Cardiac septum (tissue), 1 donor: ENCODE results near the gene TMEM163. TPM values are rescaled to one million over a fixed set of nuclear protein-coding genes. Genes with fewer than 3 reads are reported as not detected.

ENCODE experiments used
- DNase-seq: peaks from one replicate; pipeline ENCODE4 v3.0.0-alpha.2; 2020; ENCODE audit warnings: low spot score
- intact Hi-C: fragments of 100-400 bp; cut with DNase I; formaldehyde crosslinking; loops from one replicate; pipeline ENCODE4 v1.14.0; 2022
- total RNA-seq: library from RNA; stranded (reverse); fragmentation: NEBNext Ultra II Directional; extraction: Animal tissue kit (Norgen Biotek cat#: 25700); gene quantifications from one replicate; pipeline ENCODE4 v1.2.1, GENCODE V29; 2021
- donor health status: DM: no; HTN: no; CAD: no.

The TMEM163 gene
- total RNA-seq, 1 donor from 2014 or later = 0.38 TPM

DNA sequence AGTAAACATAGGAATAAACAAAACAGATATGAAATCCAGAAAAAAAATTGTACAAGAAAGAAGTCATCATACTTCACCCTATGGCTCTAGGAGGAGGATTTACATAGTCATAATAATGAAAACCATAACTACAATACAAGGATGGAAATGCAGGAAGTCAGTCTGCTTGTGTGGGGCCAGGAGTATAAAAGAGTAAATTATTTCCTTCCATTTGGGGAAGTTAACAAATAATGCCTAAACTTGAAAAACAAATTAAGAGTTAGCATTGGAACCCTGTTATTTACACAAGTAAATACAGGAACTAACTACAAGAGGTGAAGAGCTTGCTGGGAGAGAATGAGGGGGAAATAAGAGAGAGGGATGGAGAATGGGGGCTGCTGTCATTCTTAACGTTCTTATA is 15.4 kb downstream of the TMEM163 start:
- intact Hi-C loops = no loop called here
- no peak for DNase-seq

DNA sequence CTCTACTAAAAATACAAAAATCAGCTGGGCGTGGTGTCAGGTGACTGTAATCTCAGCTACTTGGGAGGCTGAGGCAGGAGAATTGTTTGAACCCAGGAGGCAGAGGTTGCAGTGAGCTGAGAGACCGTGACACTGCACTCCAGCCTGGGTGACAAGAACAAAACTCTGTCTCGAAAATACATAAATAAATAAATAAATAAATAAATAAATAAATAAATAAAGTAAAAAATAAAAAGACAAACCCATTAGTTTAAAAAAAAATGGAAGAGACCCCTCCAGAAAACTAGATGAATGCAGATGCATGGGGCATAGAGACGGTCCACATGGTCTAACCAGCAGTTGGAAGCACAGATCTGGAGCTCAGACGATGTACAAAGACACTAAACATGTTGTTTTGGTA is 18.1 kb downstream of the TMEM163 start:
- intact Hi-C loops = no loop called here
- no peak for DNase-seq

DNA sequence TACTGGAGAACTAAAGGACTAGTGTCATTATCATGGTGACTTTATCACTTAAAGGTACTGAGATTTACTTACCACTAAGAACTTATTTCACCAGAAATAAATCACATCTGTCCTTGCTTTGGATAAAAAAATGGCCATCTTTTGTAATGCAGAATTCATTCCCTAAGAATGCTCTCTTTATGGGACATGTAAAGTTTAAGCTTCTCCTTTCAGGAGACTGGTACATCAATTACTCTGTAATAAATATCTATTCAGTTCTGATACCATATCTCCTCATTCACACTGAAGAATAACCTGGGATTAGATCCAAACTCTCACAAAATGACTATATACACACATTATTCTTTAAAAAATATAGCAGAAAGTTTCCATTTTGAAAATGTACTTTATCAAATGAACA is 24.4 kb downstream of the TMEM163 start:
- no peak for DNase-seq
- intact Hi-C loops = no loop called here

DNA sequence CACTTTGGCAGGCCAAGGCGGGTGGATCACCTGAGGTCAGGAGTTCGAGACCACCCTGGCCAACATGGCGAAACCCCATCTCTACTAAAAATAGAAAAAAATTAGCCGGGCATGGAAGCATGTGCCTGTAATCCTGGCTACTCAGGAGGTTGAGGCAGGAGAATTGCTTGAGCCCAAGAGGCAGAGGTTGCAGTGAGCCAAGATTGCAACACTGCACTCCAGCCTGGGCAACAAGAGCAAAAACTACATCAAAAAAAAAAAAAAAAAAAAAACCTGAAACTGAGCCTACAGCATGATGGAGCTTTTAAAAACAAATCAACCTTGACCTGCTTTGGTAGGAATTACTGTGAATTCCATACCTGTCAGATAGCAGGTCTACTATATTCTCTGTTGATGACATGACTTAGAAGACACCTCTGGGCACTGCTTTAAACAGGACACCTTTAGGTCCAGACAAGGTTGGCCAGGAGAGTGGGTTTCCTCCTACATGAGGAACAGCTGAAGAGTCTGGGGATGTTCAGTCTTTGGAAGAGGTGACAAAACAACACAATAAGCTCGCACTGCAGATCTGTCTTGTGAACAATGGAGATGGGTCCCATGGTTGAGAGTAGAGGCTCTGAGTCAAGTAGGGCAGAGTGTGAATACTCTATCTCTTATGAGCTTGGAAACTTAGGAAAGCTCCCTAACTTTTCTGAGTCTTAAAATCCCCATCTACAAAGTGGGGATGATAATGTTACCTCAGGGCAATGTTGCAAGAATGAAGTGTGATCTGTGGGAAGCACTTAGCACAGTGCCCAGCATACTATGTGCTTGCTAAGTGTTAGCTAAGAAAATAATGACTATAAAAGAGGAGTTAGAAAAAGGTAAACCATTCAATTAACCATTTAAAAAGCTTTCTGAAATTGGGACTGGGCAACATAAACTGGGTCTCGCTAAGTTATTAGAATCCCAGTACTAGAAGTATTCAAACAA is 25.2 kb downstream of the TMEM163 start:
- no peak for DNase-seq
- intact Hi-C loops = no loop called here

DNA sequence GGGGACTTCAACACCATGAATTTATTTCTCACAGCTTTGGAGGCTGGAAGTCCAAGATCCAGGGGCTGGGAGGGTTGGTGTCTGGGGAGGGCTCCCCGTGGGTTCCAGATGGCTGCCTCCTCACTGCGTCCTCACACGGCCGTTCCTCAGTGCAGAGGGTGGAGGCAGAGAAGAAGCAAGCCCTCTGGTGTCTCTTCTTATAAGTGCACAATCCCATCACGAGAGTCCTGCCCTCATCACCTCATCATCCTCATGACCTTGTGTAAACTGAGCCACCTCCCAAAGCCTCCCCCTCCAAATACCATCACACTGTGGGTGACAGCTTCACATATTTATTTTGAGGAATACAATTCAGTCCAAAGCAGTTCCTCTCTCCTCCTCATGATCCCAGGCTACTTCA is 26.3 kb downstream of the TMEM163 start:
- intact Hi-C loops = no loop called here
- no peak for DNase-seq

DNA sequence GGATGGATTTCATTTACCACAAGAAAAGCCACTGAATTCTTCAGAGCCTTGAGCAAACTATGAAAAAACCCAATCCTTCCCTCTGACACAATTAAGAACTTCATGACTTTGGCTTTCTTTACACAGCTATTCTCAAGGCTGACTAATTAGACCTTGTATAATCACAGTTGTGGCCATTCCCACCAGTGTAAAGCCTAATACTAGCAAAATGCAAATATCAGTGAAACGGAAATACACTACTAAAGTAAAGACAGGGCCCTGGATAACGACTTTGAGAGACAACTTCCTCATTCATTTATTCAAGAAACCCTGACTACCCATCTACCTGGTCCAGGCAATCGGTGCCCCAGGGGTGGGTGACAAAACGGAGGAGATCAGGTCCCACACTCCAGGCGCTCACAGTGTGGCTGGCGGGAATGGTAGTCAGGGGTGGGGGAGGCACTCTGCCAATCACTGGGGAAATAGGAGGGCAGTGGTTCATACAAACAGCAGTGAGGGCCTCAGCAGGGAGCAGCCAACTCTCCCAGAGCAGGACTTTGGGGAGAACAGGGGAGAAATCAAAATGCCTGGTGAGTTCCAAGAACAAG is 28.1 kb downstream of the TMEM163 start:
- intact Hi-C loops = no loop called here
- no peak for DNase-seq

DNA sequence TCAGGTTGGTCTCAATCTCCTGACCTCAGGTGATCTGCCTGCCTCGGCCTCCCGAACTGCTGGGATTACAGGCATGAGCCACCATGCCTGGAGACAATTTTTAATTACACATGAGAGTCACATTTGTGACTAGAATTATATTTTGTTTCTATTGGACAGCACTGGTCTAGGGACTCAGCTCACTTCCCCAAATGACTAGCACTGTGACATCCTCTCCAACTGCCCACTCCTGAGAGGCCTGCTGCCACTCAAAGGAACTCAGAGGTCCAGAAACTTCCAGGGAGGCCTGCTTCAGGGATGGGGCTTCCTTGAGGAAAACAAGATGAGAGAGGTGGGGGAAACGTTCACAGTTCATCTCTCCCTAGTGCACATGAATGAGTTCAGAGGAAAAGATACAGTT is 29.5 kb downstream of the TMEM163 start:
- intact Hi-C loops = no loop called here

DNA sequence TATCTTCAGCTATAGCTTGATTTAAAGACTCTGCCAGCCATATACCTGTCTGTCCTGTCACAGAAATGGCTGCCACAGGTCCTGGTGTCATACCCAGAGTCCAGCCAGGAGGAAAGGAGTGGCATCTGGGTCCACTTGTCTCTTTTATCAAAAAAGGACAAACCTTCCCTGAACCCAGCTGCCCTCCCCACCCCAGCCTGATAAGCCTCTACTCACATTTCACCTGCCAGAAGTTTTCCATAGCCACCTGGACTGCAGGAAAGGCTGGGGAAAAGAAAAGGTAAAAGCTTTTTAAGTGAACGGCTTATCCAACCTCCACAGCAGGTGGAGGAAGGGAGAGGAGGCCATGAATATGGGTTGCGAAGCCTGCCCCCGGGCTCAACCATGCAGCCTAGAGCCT is 32.8 kb downstream of the TMEM163 start:
- no peak for DNase-seq
- intact Hi-C loops = no loop called here

More for the DNA sequence above, 29.5 kb downstream of the TMEM163 start:
- DNase-seq = no peak

DNA sequence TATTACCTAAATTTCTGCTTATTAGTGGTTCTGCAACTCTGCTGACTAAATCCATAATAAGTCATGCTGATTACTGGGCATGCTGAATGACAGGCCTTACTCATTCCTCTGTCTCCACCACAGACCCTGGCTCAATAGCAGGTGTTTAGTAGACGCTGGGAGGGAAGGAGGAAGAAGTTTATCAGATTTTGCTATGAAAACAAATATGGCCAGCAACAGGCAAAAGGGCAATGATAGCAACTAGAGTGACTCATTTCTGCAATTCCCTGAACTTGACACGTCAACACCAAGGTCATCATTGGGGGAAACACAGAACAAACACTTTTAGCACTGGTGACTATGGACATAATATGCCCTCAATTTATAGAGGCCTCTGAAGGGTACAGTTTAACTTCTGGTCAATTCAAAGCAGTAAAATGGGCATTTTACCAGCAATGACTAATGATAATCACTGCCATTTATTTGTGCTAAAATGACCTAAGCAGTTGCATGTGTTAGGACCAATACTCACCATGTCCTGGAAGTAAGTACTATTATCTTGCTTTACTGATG is 35.2 kb downstream of the TMEM163 start:
- no peak for DNase-seq
- intact Hi-C loops = no loop called here

DNA sequence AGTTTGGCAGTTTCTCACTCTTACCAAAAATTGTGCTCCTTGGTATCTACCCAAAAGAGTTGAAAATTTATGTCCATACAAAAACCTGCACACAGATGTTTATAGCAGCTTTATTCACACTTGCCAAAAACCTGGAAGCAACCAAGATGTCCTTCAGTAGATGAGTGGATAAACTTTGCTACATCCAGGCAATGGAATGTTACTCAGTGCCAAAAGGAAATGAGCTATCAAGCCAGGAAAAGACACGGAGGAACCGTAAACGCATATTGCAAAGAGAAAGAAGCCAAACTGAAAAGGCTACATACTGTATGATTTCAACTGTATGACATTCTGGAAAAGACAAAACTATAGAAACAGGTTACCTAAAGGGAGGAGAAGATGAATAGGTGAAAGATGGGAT is 36.1 kb downstream of the TMEM163 start:
- intact Hi-C loops = no loop called here

DNA sequence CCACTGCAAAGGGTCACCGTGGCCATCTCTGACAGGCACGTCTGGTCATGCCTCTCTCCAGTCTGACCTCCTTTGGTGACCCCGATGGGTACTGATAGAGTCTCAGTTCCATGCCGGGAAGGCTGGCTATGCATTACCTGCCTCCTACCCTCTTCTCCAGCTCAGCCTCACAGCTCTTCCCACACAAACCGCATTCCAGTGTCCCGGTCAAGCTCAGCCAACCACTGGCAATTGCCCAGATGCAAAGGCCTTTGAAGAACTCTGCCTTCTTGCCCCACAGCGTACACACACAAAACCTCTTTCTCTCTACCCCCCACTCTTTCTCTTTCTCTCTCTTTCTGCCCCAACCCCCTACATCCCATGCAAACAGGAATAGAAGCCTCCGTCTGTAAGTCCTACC is 37.6 kb downstream of the TMEM163 start:
- no peak for DNase-seq
- intact Hi-C loops = no loop called here

More for the DNA sequence above, 36.1 kb downstream of the TMEM163 start:
- no peak for DNase-seq

DNA sequence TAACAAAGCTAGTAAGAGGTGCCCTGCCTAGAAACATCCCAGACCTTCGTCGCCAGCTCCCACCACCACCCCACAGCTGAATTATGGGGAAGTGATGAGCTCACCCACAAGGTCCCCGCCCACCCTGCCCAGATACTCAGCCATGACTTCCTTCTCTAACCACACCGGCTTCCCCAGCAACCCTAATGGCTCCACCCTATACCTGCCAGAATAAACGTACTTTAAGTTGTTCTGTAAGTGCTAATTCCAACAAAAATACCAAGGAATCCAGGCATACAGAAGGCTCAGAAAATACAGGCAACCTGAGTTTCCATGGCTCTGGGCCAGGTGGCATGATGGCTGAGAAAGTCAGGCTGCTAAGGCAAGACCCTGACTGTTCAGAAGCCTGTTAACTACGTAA is 39.1 kb downstream of the TMEM163 start:
- DNase-seq = no peak
- intact Hi-C loops = no loop called here

DNA sequence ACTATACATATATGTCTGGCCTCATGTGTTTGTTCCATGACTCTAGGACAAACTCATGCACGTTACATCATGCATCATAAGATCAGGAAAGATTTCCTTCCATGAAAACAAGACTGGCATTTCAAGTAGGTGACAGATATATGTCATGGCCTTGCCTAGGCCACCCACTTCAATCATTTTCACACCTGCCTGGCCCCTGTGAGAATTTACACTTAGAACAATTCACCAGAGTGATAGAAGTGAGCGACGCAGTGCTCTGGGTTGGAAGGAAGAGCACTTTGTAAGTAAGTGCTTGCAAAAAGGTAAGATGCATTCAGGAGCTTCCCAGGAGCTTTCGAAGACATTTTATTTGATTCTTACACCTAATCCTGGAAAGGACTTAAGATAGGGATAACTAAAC is 39.5 kb downstream of the TMEM163 start:
- intact Hi-C loops = no loop called here
- no peak for DNase-seq

DNA sequence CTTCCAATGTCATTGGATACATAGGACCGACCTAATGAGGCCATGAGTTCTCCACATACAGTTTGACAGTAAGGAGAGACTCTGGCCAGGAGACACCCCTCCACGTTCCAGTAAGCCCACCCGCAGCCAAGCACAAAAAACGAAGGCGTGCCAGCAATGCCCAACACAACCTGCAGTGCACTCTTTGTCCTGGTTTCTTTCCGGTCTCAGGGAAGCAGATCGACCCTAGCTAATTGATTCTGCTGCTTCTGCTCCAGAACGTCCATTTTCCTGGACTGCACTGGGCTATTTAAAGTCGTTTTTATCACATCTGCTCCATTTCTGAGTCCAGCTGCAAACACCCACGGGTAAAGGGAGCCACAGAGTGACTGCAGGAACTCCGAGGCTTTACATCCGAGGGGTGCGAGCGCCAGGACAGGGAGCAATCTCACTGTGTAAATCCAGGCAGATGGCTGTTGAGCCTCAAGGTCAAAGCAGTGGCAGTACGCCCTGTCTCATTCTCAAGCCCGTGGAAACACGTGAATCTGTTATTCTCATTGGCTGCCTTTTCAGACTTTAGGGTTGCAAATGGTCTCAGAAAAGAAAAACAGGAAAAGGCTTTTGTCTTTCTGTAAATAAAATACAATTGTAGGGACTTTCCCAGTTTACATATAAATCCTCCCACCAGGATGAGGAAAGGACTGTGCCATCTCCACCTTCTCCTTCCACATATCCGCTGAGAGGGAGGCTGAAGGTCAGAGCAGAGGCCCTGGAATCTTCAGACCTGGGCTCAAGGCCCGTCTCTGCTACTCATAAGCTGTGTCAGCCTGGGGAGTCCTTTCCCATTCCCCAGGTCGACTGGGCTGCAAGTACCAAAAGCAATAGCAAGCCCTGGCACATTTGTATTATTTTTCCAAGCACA is 40.7 kb downstream of the TMEM163 start:
- DNase-seq = no peak
- intact Hi-C loops = no loop called here

DNA sequence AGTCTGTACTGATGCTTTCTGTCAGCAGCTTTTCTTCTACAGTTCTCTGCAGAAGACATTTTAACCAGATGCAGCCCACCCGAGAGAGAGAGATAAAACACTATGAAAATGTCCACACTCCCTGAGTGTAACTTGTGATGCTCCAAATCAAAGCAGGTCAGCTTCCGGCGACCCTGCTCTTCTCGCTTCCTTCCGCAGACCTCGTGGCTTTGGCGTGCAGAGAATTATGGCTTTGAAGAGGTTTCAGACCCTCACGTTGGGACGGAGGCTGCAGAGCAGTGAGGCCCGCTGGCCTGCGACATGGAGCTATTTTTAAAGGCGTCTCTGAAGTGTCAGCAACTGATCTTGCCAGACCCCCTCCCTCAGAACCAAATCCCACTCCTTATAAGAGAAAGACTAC is 41.8 kb downstream of the TMEM163 start:
- intact Hi-C loops = no loop called here
- DNase-seq = no peak

DNA sequence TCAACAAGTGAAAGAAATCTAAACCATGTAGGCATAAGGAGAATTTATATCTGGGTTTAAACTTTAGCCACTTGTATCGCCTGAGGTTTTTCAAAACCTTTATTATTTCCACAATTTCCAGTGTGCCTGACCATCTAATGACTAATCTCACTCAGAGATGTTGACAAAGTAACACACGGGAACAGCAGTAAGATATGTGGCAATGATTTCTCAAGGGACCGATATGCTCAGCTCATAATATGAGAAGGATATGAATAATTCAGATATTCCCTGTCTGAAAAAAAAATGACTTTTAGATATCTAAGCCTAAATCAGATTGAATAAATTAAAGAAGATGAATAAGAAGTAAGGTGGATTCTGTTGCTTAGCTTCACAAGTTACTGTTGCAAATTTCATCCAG is 43.5 kb downstream of the TMEM163 start:
- intact Hi-C loops = no loop called here
- DNase-seq = no peak

DNA sequence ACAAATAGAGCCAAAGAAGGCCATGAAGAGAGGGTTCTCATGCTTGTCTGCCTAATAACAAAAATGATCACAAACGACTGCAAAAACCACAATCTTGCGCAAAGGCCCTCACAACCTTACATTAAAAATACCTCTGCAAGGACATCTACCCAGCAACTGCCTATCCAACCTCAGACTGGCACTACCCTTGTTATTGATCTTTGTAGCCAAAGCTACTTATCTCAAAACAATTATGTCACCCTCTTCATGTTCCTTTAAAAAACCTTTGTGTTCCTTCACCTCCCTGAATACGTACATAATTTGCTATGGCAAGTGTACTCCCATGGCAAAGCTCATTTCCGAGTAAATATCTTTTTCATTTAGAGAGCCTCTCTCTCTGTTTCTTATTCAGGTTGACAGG is 44.1 kb downstream of the TMEM163 start:
- intact Hi-C loops = no loop called here

DNA sequence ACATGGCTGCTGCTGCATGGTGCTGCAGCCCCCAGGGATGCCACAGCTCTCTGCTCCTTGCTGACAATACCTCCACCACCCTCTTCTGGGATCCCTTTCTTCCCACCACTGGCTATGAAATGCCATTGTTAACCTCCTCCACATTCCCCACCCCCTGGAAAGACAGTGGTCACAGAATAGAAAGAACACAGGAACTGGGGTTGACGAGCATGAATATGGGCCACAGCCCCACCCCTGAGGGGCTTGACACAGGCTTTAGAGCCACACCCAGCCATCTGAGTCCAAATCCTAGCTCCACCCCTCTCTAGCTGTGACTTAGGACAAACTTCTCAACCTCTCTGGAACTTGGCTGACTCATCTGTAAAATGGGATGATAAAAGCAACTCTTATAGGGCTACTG is 47.3 kb downstream of the TMEM163 start:
- intact Hi-C loops = no loop called here
- no peak for DNase-seq

More for the DNA sequence above, 44.1 kb downstream of the TMEM163 start:
- no peak for DNase-seq

DNA sequence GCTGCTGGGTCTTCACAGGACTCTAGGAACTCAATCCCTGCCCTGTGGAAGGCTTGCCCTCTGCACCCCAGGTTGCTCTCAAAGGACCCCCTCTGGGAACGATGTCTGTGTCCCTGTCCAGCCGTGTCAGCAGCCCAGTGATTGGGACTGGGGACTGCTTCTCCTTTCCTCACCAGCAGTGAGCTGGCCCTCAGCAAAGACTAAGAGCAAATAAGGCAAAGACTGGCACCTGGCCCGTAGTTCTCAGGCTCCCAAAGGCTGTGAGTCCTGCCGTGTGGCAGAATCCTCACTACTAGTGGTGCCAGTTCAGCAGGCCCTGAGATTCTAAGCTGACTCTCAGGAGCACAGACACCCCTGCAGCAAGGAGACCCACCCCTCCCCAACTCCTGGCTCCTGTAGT is 47.8 kb downstream of the TMEM163 start:
- no peak for DNase-seq
- intact Hi-C loops = no loop called here
